ENCODE measurements around the gene PPP1R12B.
"Not testable (repeated sequence)": the region's sequence is repeated elsewhere in the genome, so short reads cannot be mapped to it uniquely, and the experiment has no call there.

The PPP1R12B gene

DNA sequence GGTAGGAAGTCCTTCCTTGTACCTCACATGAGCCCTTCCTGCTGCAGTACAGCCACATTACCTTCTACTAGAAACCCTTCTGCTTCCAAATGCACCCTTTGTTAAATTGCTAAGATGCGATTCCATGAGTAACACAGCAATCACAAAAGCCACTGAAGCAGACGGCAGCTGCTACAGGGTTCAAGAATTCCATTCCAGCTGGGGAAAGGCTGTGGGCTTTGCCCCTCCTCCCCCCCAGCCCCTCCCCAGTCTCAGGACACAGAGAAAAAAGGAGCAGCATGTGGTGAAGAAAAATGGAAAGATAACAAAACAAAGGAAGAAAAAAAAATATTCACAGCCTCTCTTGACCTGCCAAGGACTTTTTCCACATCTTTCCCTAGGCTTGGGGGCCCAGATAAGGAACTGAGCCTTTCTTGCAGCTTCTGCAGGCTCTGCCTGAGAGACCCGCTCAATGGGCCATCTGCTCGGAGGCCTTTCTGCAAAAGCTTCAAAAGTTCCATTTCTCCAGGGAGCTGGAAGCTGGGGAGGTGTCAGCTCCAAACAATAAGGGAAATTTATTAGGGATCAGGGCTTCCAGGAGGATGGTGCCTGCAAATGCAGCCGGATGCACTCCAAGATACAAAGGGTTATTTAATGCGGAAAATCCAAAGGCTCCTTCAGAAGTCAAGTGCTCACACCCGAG lies 289.7 kb downstream of the PPP1R12B start:
- H3K27ac ChIP-seq (ENCODE audit: poor library complexity, severe bottlenecking), result no peak overlapping the region
- H3K4me3 ChIP-seq (ENCODE audit: severe bottlenecking), result no peak overlapping the region
- H3K27me3 ChIP-seq (ENCODE audit: insufficient read depth, poor library complexity, severe bottlenecking), result peaks cover 17% of the 10 kb centered on the region
- H3K9me3 ChIP-seq (ENCODE audit: severe bottlenecking), result no peaks in the 10 kb centered on the region
- no peak for TF ChIP-seq CTCF (IDR thresholded peaks at IDR 0.05; ENCODE audit: poor library complexity, severe bottlenecking)
- DNase-seq (ENCODE audit: low spot score), result no peak
- ATAC-seq (ENCODE audit: low read depth), result no peak
- H3K4me1 ChIP-seq (ENCODE audit: insufficient read depth, poor library complexity, severe bottlenecking), result no peaks in the 10 kb centered on the region
- H3K36me3 ChIP-seq (ENCODE audit: low read depth), result no peaks in the 10 kb centered on the region

GRCh38 chr1:202638701-202639305 lies 290.3 kb downstream of the PPP1R12B start:
- not testable (repeated sequence) for H3K9me3 ChIP-seq (ENCODE audit: severe bottlenecking); H3K4me3 ChIP-seq (ENCODE audit: severe bottlenecking); H3K4me1 ChIP-seq (ENCODE audit: insufficient read depth, poor library complexity, severe bottlenecking); DNase-seq (ENCODE audit: low spot score); H3K36me3 ChIP-seq (ENCODE audit: low read depth); ATAC-seq (ENCODE audit: low read depth); H3K27ac ChIP-seq (ENCODE audit: poor library complexity, severe bottlenecking)
- H3K27me3 ChIP-seq (ENCODE audit: insufficient read depth, poor library complexity, severe bottlenecking), result peaks cover 23% of the 10 kb centered on the region

GRCh38 chr1:202639500-202639899 lies 291.0 kb downstream of the PPP1R12B start:
- no peaks in the 10 kb centered on the region for H3K4me1 ChIP-seq (ENCODE audit: insufficient read depth, poor library complexity, severe bottlenecking)
- H3K27ac ChIP-seq (ENCODE audit: poor library complexity, severe bottlenecking), result no peak overlapping the region
- H3K9me3 ChIP-seq (ENCODE audit: severe bottlenecking), result no peaks in the 10 kb centered on the region
- DNase-seq (ENCODE audit: low spot score), result no peak
- H3K27me3 ChIP-seq (ENCODE audit: insufficient read depth, poor library complexity, severe bottlenecking), result peaks cover 30% of the 10 kb centered on the region
- H3K36me3 ChIP-seq (ENCODE audit: low read depth), result no peaks in the 10 kb centered on the region
- H3K4me3 ChIP-seq (ENCODE audit: severe bottlenecking), result no peak overlapping the region
- no peak for ATAC-seq (ENCODE audit: low read depth)
- no peak for TF ChIP-seq CTCF (IDR thresholded peaks at IDR 0.05; ENCODE audit: poor library complexity, severe bottlenecking)

- no peak overlapping the region for H3K27ac ChIP-seq (ENCODE audit: poor library complexity, severe bottlenecking)
- no peak overlapping the region for H3K4me3 ChIP-seq (ENCODE audit: severe bottlenecking)
- DNase-seq (ENCODE audit: low spot score), result no peak
- ATAC-seq (ENCODE audit: low read depth), result no peak
- H3K27me3 ChIP-seq (ENCODE audit: insufficient read depth, poor library complexity, severe bottlenecking), result peaks cover 40% of the 10 kb centered on the region
- H3K4me1 ChIP-seq (ENCODE audit: insufficient read depth, poor library complexity, severe bottlenecking), result no peaks in the 10 kb centered on the region
- no peak for TF ChIP-seq CTCF (IDR thresholded peaks at IDR 0.05; ENCODE audit: poor library complexity, severe bottlenecking)
- no peaks in the 10 kb centered on the region for H3K9me3 ChIP-seq (ENCODE audit: severe bottlenecking)
- no peaks in the 10 kb centered on the region for H3K36me3 ChIP-seq (ENCODE audit: low read depth)
Observed at GRCh38 chr1:202642212-202642611, 293.7 kb downstream of the PPP1R12B start.

Data from RWPE2 (cell line).